K562 (cell line): ENCODE data around the gene OBSCN. TPM values are rescaled to one million over a fixed set of nuclear protein-coding genes. Genes with fewer than 3 reads are reported as not detected.

Experiments used
- ATAC-seq: fragments of 200-7000 bp; cut with Tn5 transposase; 3 replicates; pipeline ENCODE4 v1.9.1; 2020; ENCODE audit warnings: moderate library complexity
- BruUV-seq: library from RNA; stranded (reverse); fragments of 400-500 nt; replicated peaks from 2 replicates; lab custom pipeline; 2021; lab: Mats Ljungman, UMichigan
- CTCF ChIA-PET: fragments of 300-600 bp; formaldehyde crosslinking; extraction: SDS; loops from one replicate; lab custom pipeline; 2021; ENCODE audit warnings: low intra/inter-chr PET ratio; lab: Yijun Ruan, JAX
- POLR2A ChIA-PET: fragments of 300-600, 350-650 bp; sonication (Branson Sonifier 250); formaldehyde crosslinking; extraction: SDS; loops from one replicate; lab custom pipeline; 2021; ENCODE audit warnings: antibody characterized with exemption, inconsistent platforms; lab: Yijun Ruan, JAX
- DNase-seq, 4 experiments: peaks; one replicate each; pipeline versions ENCODE4 v3.0.0 to v3.0.0-alpha.2; 2011 to 2018; ENCODE audit warnings: low spot score in 3 of 4, mixed read lengths in 3 of 4; ENCODE audit errors: extremely low read depth in 1 of 4
- FAIRE-seq: peaks from 2 replicates; lab custom pipeline; 2011; peaks lifted over from hg19 to GRCh38; lab: Jason Lieb, UNC
- H2AFZ ChIP-seq: 2 replicates; pipeline ENCODE4 v1.6.0; 2011; ENCODE audit warnings: low read depth, low read length, control low read depth, inconsistent platforms
- H3K27ac ChIP-seq: fragments of 200-600 bp; 3 replicates; pipeline ENCODE4 v1.8.0; 2011; ENCODE audit warnings: low read depth, mild to moderate bottlenecking, control low read depth, inconsistent platforms, low read length, moderate library complexity, mixed read lengths; ENCODE audit errors: extremely low read depth
- H3K27me3 ChIP-seq, 2 experiments: fragments of 300-600 bp in 1 of 2; 2 replicates in 1 of 2; 3 replicates in 1 of 2; pipeline versions ENCODE4 v1.6.0 to v1.8.0; 2011; ENCODE audit warnings: inconsistent platforms in 2 of 2, low read length in 2 of 2, mild to moderate bottlenecking in 1 of 2, mixed read lengths in 1 of 2, moderate library complexity in 1 of 2; ENCODE audit not compliant: control insufficient read depth in 2 of 2, insufficient read depth in 2 of 2
- H3K36me3 ChIP-seq: fragments of 300-600 bp; 3 replicates; pipeline ENCODE4 v1.8.0; 2011; ENCODE audit warnings: mild to moderate bottlenecking, low read length, inconsistent platforms; ENCODE audit not compliant: control insufficient read depth, insufficient read depth
- H3K4me1 ChIP-seq, 2 experiments: fragments of 200-600 bp in 1 of 2; replicated peaks in 1 of 2; 2 replicates in 1 of 2; 3 replicates in 1 of 2; pipeline versions ENCODE4 v1.5.1 to v1.8.0; 2011; ENCODE audit warnings: inconsistent platforms in 2 of 2, low read length in 2 of 2, mild to moderate bottlenecking in 1 of 2, mixed read lengths in 1 of 2, moderate library complexity in 1 of 2; ENCODE audit not compliant: control insufficient read depth in 2 of 2, insufficient read depth in 2 of 2
- H3K4me2 ChIP-seq: 2 replicates; pipeline ENCODE4 v1.6.1; 2011; ENCODE audit warnings: low read length, control low read depth, inconsistent platforms, mixed read lengths; ENCODE audit not compliant: insufficient read depth
- H3K4me3 ChIP-seq: fragments of 200-600 bp; sonication (generic), shearing (Covaris generic); 2 replicates; pipeline ENCODE4 v1.5.1; 2016; ENCODE audit warnings: control low read depth, inconsistent platforms
- H3K79me2 ChIP-seq: fragments of 200-600 bp; 3 replicates; pipeline ENCODE4 v1.8.0; 2011; ENCODE audit warnings: low read length, inconsistent platforms; ENCODE audit not compliant: control insufficient read depth, insufficient read depth
- H3K9ac ChIP-seq, 2 experiments: 2 replicates each; pipeline versions ENCODE4 v1.6.0 to v1.6.1; 2011; ENCODE audit warnings: low read depth in 2 of 2, low read length in 2 of 2, control low read depth in 1 of 2, inconsistent platforms in 1 of 2, mild to moderate bottlenecking in 1 of 2, mixed read lengths in 1 of 2; ENCODE audit not compliant: insufficient read depth in 1 of 2
- H3K9me1 ChIP-seq: one replicate; pipeline ENCODE4 v1.6.0; 2011; ENCODE audit warnings: inconsistent platforms, mild to moderate bottlenecking, low read length, moderate library complexity; ENCODE audit not compliant: control insufficient read depth, insufficient read depth
- H3K9me3 ChIP-seq: replicated peaks from 2 replicates; pipeline ENCODE4 v1.5.1; 2011; ENCODE audit warnings: low read depth, low read length, inconsistent platforms; ENCODE audit not compliant: control insufficient read depth, insufficient read depth
- H4K20me1 ChIP-seq: replicated peaks from 2 replicates; pipeline ENCODE4 v1.6.1; 2011; ENCODE audit warnings: low read length, inconsistent platforms, mixed read lengths; ENCODE audit not compliant: control insufficient read depth, insufficient read depth
- CREBBP ChIP-seq: IDR thresholded peaks from one replicate; pipeline ENCODE4 v1.6.1; 2012; ENCODE audit warnings: low read depth, mild to moderate bottlenecking, control low read depth, inconsistent platforms, low read length
- DEAF1 ChIP-seq: fragments of 450-650 bp; formaldehyde crosslinking; IDR thresholded peaks from 2 replicates; pipeline ENCODE4 v1.4.0; 2020; ENCODE audit warnings: mild to moderate bottlenecking, moderate library complexity
- HNRNPLL ChIP-seq: fragments of 200-400 bp; formaldehyde crosslinking; IDR thresholded peaks from 2 replicates; pipeline ENCODE4 v1.6.1; 2017; ENCODE audit warnings: low read length, low read depth, mild to moderate bottlenecking; ENCODE audit not compliant: poor library complexity, severe bottlenecking
- MECOM ChIP-seq: fragments of 250-450 bp; sonication (Bioruptor Pico); IDR thresholded peaks from 2 replicates; pipeline ENCODE4 v1.8.0; 2022; ENCODE audit warnings: inconsistent platforms
- MEF2A ChIP-seq: IDR thresholded peaks from 2 replicates; pipeline ENCODE4 v1.6.1; 2011; ENCODE audit warnings: low read depth, mild to moderate bottlenecking, low read length, moderate library complexity; ENCODE audit not compliant: control insufficient read depth
- MLLT1 ChIP-seq, 2 experiments: fragments of 450-650 bp; IDR thresholded peaks; 2 replicates each; pipeline ENCODE4 v1.6.1; 2016
- TAL1 ChIP-seq: fragments of 450-650 bp; IDR thresholded peaks from 2 replicates; pipeline ENCODE4 v1.6.1; 2016; ENCODE audit warnings: mild to moderate bottlenecking
- TFAP4 ChIP-seq: sonication (generic); formaldehyde crosslinking; IDR thresholded peaks from 2 replicates; pipeline ENCODE4 v1.8.0; 2022; ENCODE audit warnings: missing genetic modification reagents, mild to moderate bottlenecking, moderate library complexity, borderline replicate concordance
- TSC22D4 ChIP-seq: fragments of 450-650 bp; IDR thresholded peaks from 2 replicates; pipeline ENCODE4 v1.6.1; 2016; ENCODE audit warnings: missing genetic modification characterization, missing biosample characterization, control low read depth
- U2AF2 ChIP-seq: fragments of 200-400 bp; formaldehyde crosslinking; optimal IDR thresholded peaks from 2 replicates; pipeline ENCODE3; 2017; ENCODE audit warnings: low read depth, mild to moderate bottlenecking, low read length
- YBX1 ChIP-seq: fragments of 450-650 bp; IDR thresholded peaks from 2 replicates; pipeline ENCODE4 v1.7.1; 2016; ENCODE audit warnings: mild to moderate bottlenecking
- ZNF175 ChIP-seq: fragments of 200-800 bp; sonication (Bioruptor generic); IDR thresholded peaks from 2 replicates; pipeline ENCODE4 v1.6.1; 2016; ENCODE audit warnings: low read depth, mild to moderate bottlenecking, missing genetic modification characterization, missing compliant biosample characterization
- ZNF324 ChIP-seq: fragments of 250-450 bp; sonication (Bioruptor Pico); IDR thresholded peaks from 2 replicates; pipeline ENCODE4 v1.4.0; 2020; ENCODE audit warnings: mild to moderate bottlenecking
- ZNF408 ChIP-seq: fragments of 250-450 bp; sonication (Bioruptor Pico); IDR thresholded peaks from 2 replicates; pipeline ENCODE4 v1.4.0; 2020; ENCODE audit warnings: low read depth, mild to moderate bottlenecking, moderate library complexity
- ZNF785 ChIP-seq: fragments of 250-450 bp; sonication (Bioruptor Pico); IDR thresholded peaks from 2 replicates; pipeline ENCODE4 v1.4.0; 2020; ENCODE audit warnings: mild to moderate bottlenecking
- WGBS: fragments of 100-300 bp; shearing (Covaris generic); methylation state at CpG from one replicate; pipeline ENCODE4 v1.1.6; 2016; ENCODE audit warnings: low coverage, mixed read lengths; ENCODE audit not compliant: insufficient coverage; ENCODE audit errors: missing lambda C conversion rate; 5-methylcytosine and 5-hydroxymethylcytosine counted together
- in situ Hi-C: fragments of 300-500 bp; cut with MboI; formaldehyde crosslinking; loops from 4 replicates; pipeline ENCODE4 v1.15.0; 2018; ENCODE audit warnings: inconsistent platforms, mixed read lengths
- intact Hi-C: fragments of 100-400 bp; cut with micrococcal nuclease; formaldehyde crosslinking; loops from 2 replicates; pipeline ENCODE4 v1.14.2; 2022
- polyA plus RNA-seq, 8 experiments: library from polyadenylated mRNA; depleted of rRNA in 4 of 8; stranded (reverse) in 5 of 8; unstranded in 3 of 8; fragments of >200 nt; fragmentation: Nextera tagmentation in 2 of 8; fragmentation: Illumina TruSeq in 1 of 8; extraction: Ambion mirVana in 2 of 8; extraction: Trizol in 1 of 8; gene quantifications; 2 replicates each; pipeline versions ENCODE4 v1.2.1 to v1.2.3, GENCODE V29; 2011 to 2014; ENCODE audit warnings: inconsistent platforms in 1 of 8, missing spikeins in 1 of 8
- total RNA-seq, 7 experiments: library from RNA; depleted of rRNA in 6 of 7; stranded (reverse); fragments of >200 nt in 6 of 7; fragmentation: Illumina TruSeq in 2 of 7; extraction: Trizol in 2 of 7; gene quantifications; 2 replicates each; pipeline versions ENCODE4 v1.2.1 to v1.2.3, GENCODE V29; 2011 to 2021; ENCODE audit warnings: low replicate concordance in 1 of 7
- TF ChIP-seq, protein P1 (sequence below): fragments of 200-400 bp; formaldehyde crosslinking; IDR thresholded peaks from 2 replicates; pipeline ENCODE4 v1.6.1; 2017; ENCODE audit warnings: mild to moderate bottlenecking, low read depth, low read length, moderate library complexity

OBSCN gene
- total and polyA plus RNA-seq, 9 of the 15 experiments (the other 6 are each of a cell fraction or from before 2014, with no cell fraction given): 0.18 to 19.7 (median 3.6) TPM

- H3K27ac ChIP-seq: no peak overlapping the region
- no peak overlapping the region for H3K9ac ChIP-seq
- no peak overlapping the region for H2AFZ ChIP-seq
- H3K9me3 ChIP-seq: no peaks in the 10 kb centered on the region
- ATAC-seq: no peak
- H4K20me1 ChIP-seq: no peaks in the 10 kb centered on the region
- intact Hi-C loops: no loop called here
- no peaks in the 10 kb centered on the region for H3K9me1 ChIP-seq
- 32% methylated on average over 4 of the region's 4 CpGs for WGBS
- DNase-seq: no peak
- no peaks in the 10 kb centered on the region for H3K36me3 ChIP-seq
- ChIA-PET CTCF (no interaction called here), POLR2A (interaction anchor here (0.6 kb wide), 1 partner anchor 11 kb away, joined by 3 read pairs; no protein-coding TSS in a partner anchor)
- BruUV-seq: no TSS peak
- no peaks in the 10 kb centered on the region for H3K27me3 ChIP-seq
- peak; percentile 40 for FAIRE-seq
- H3K4me1 ChIP-seq: peaks cover 0 to 54% of the 10 kb centered on the region in 2 experiments; a peak in 3 of 5 replicates
- TF ChIP-seq ZNF175 (CRISPR knock-in tag): no peak
- no peak for TF ChIP-seq DEAF1 (CRISPR knock-in tag)
- TF ChIP-seq MEF2A: no peak
- no peak for TF ChIP-seq ZNF408 (CRISPR knock-in tag)
- TF ChIP-seq MLLT1 (IDR thresholded peaks at IDR 0.05): no peak
- TF ChIP-seq, protein P1, sequence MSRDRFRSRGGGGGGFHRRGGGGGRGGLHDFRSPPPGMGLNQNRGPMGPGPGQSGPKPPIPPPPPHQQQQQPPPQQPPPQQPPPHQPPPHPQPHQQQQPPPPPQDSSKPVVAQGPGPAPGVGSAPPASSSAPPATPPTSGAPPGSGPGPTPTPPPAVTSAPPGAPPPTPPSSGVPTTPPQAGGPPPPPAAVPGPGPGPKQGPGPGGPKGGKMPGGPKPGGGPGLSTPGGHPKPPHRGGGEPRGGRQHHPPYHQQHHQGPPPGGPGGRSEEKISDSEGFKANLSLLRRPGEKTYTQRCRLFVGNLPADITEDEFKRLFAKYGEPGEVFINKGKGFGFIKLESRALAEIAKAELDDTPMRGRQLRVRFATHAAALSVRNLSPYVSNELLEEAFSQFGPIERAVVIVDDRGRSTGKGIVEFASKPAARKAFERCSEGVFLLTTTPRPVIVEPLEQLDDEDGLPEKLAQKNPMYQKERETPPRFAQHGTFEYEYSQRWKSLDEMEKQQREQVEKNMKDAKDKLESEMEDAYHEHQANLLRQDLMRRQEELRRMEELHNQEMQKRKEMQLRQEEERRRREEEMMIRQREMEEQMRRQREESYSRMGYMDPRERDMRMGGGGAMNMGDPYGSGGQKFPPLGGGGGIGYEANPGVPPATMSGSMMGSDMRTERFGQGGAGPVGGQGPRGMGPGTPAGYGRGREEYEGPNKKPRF: no peak
- no peak for TF ChIP-seq YBX1
- TF ChIP-seq U2AF2: no peak
- no peak; the same call in 1 of the 2 replicates for TF ChIP-seq TFAP4 (CRISPR knock-in tag)
- no peak for TF ChIP-seq HNRNPLL
- TF ChIP-seq MECOM (CRISPR knock-in tag): no peak
- no peak for TF ChIP-seq TAL1
- no peak for TF ChIP-seq ZNF324 (CRISPR knock-in tag)
- no peak for TF ChIP-seq ZNF785
- no peak for TF ChIP-seq CREBBP
- TF ChIP-seq TSC22D4 (tag): no peak
- H3K79me2 ChIP-seq: no peaks in the 10 kb centered on the region
- no peak overlapping the region for H3K4me3 ChIP-seq
- H3K4me2 ChIP-seq: no peak overlapping the region
- in situ Hi-C loops: no loop called here
These were observed 150.4 kb downstream of the OBSCN start for GRCh38 chr1:228358039-228358763.
